Fibroblast of lung (primary cell): Measurements from ENCODE around the gene SLC2A14.
"Not testable (repeated sequence)": the region's sequence is repeated elsewhere in the genome, so short reads cannot be mapped to it uniquely, and the experiment has no call there.

ENCODE experiments used
- CTCF ChIP-seq, 2 donors: IDR thresholded peaks in 1 of 2; conservative IDR thresholded peaks in 1 of 2; 1 replicate in 1 of 2; 2 replicates in 1 of 2; pipeline ENCODE4 v1.5.1; 2011 to 2012; ENCODE audit warnings: low read length in 2 of 2, control low read depth in 1 of 2, inconsistent platforms in 1 of 2, low read depth in 1 of 2, mild to moderate bottlenecking in 1 of 2
- EZH2 ChIP-seq: IDR thresholded peaks from 2 replicates; pipeline ENCODE4 v1.5.1; 2012; ENCODE audit warnings: low read length, control low read depth, mild to moderate bottlenecking; ENCODE audit errors: missing control alignments

GRCh38 chr12:7829737-7830136, 43.0 kb downstream of the SLC2A14 start:
- not testable (repeated sequence) for TF ChIP-seq CTCF (conservative IDR thresholded peaks at IDR 0.05 in 1 of 2, IDR thresholded peaks at IDR 0.05 in 1 of 2; ENCODE audit: low read depth in 1 of 2, low read length in 2 of 2); EZH2
